Stimulated activated CD4-positive, alpha-beta T cell treated with anti-CD3 and anti-CD28 coated beads, Interleukin-4, amount 100 ng/mL, for 4 hours (primary cell): ENCODE data around the gene PCSK6.
"Not testable (repeated sequence)": the region's sequence is repeated elsewhere in the genome, so short reads cannot be mapped to it uniquely, and the experiment has no call there.

Experiments used
- DNase-seq, 2 experiments: peaks; one replicate each; pipeline ENCODE4 v3.0.0-alpha.2; 2020

Gene PCSK6

GRCh38 chr15:101396484-101397261 is 92.8 kb downstream of the PCSK6 start:
- DNase-seq, result no peak

GRCh38 chr15:101394654-101395053 is 94.9 kb downstream of the PCSK6 start:
- no peak for DNase-seq

GRCh38 chr15:101394056-101394630 is 95.4 kb downstream of the PCSK6 start:
- no peak for DNase-seq

- no peak for DNase-seq
These were observed 96.3 kb downstream of the PCSK6 start for GRCh38 chr15:101393172-101393571.

- no peak for DNase-seq
These were observed 97.4 kb downstream of the PCSK6 start for GRCh38 chr15:101391981-101392640.

- DNase-seq, result no peak
These were observed 98.1 kb downstream of the PCSK6 start for GRCh38 chr15:101391431-101391830.

- DNase-seq, result no peak
These were observed 99.0 kb downstream of the PCSK6 start for GRCh38 chr15:101390462-101390861.

- DNase-seq, result no peak
These were observed 99.4 kb downstream of the PCSK6 start for GRCh38 chr15:101390060-101390459.

GRCh38 chr15:101389362-101389761 is 100.1 kb downstream of the PCSK6 start:
- no peak for DNase-seq

GRCh38 chr15:101388046-101388445 is 101.5 kb downstream of the PCSK6 start:
- no peak for DNase-seq

- no peak for DNase-seq
These were observed 101.9 kb downstream of the PCSK6 start for GRCh38 chr15:101387574-101387973.

- no peak for DNase-seq
These were observed 102.5 kb downstream of the PCSK6 start for GRCh38 chr15:101386967-101387366.

GRCh38 chr15:101386006-101386405 is 103.5 kb downstream of the PCSK6 start:
- no peak for DNase-seq

GRCh38 chr15:101384276-101384675 is 105.2 kb downstream of the PCSK6 start:
- no peak for DNase-seq

GRCh38 chr15:101382544-101382943 is 107.0 kb downstream of the PCSK6 start:
- no peak for DNase-seq

- no peak for DNase-seq
These were observed 107.8 kb downstream of the PCSK6 start for GRCh38 chr15:101381671-101382212.

- DNase-seq, result no peak
These were observed 109.4 kb downstream of the PCSK6 start for GRCh38 chr15:101380146-101380545.

- DNase-seq, result no peak
These were observed 109.9 kb downstream of the PCSK6 start for GRCh38 chr15:101379647-101380046.

GRCh38 chr15:101378879-101379278 is 110.6 kb downstream of the PCSK6 start:
- no peak for DNase-seq

GRCh38 chr15:101378171-101378755 is 111.2 kb downstream of the PCSK6 start:
- no peak for DNase-seq

- no peak for DNase-seq
These were observed 112.7 kb downstream of the PCSK6 start for GRCh38 chr15:101376615-101377395.

GRCh38 chr15:101375006-101375405 is 114.5 kb downstream of the PCSK6 start:
- DNase-seq, result not testable (repeated sequence)

- DNase-seq, result no peak
These were observed 115.2 kb downstream of the PCSK6 start for GRCh38 chr15:101374326-101374725.
